ENCODE data around the gene ACSM2A. TPM values are rescaled to one million over a fixed set of nuclear protein-coding genes. Genes with fewer than 3 reads are reported as not detected.
A peak's percentile ranks its signal among the peaks of the same experiment; 100 is the strongest.

Gene ACSM2A
- total and polyA plus RNA-seq, 4 donors = 30.1 to 1,049 (median 392) TPM

DNA sequence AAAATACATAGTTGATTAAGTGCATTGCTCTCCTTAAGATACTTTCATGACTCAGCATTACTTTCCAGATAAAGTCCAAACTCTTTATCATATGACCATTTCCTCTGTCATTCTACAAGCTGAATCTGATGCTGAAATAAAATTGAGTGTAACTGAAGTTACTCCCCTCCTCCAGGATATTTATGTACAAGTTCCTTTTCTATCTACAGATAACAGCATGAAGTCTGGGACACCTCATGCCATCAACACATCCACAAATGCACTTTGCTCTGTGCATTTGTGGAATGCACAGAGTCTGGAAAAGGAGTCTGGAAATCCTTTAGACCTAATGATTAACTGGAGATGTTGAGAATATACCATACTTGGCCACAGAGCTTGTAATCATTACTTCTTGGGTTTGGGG, 64.4 kb downstream of the ACSM2A start:
- Histone ChIP-seq H3K4me1 (ENCODE audit: control insufficient read depth in 4 of 4, insufficient read depth in 4 of 4, low read length in 3 of 4) (no peaks in the 10 kb centered on the region), H3K9ac (ENCODE audit: low read depth in 1 of 2, low read length in 2 of 2) (no peak overlapping the region), H3K9me3 (ENCODE audit: control insufficient read depth in 4 of 4, low read length in 3 of 4) (no peaks in the 10 kb centered on the region), H3K36me3 (ENCODE audit: control insufficient read depth in 4 of 4, insufficient read depth in 3 of 4, low read depth in 1 of 4, low read length in 3 of 4) (no peaks in the 10 kb centered on the region), H3K4me3 (ENCODE audit: low read depth in 1 of 3, low read length in 3 of 3) (no peak overlapping the region), H3K27me3 (ENCODE audit: control insufficient read depth in 4 of 4, insufficient read depth in 4 of 4, low read length in 3 of 4) (no peaks in the 10 kb centered on the region), H3K27ac (ENCODE audit: low read depth in 1 of 2, low read length in 2 of 2) (no peak overlapping the region)
- DNase-seq (ENCODE audit: low spot score) = no peak
- TF ChIP-seq NR2F2 (IDR thresholded peaks at IDR 0.05) (no peak), FOXA2 (IDR thresholded peaks at IDR 0.05) (no peak), GABPA (IDR thresholded peaks at IDR 0.05 in 1 of 2, conservative IDR thresholded peaks at IDR 0.05 in 1 of 2) (no peak), EGR1 (IDR thresholded peaks at IDR 0.05; ENCODE audit: low read depth in 2 of 2) (no peak), TAF1 (conservative IDR thresholded peaks at IDR 0.05) (no peak), JUND (IDR thresholded peaks at IDR 0.05) (no peak)
- TF ChIP-seq, protein P1, sequence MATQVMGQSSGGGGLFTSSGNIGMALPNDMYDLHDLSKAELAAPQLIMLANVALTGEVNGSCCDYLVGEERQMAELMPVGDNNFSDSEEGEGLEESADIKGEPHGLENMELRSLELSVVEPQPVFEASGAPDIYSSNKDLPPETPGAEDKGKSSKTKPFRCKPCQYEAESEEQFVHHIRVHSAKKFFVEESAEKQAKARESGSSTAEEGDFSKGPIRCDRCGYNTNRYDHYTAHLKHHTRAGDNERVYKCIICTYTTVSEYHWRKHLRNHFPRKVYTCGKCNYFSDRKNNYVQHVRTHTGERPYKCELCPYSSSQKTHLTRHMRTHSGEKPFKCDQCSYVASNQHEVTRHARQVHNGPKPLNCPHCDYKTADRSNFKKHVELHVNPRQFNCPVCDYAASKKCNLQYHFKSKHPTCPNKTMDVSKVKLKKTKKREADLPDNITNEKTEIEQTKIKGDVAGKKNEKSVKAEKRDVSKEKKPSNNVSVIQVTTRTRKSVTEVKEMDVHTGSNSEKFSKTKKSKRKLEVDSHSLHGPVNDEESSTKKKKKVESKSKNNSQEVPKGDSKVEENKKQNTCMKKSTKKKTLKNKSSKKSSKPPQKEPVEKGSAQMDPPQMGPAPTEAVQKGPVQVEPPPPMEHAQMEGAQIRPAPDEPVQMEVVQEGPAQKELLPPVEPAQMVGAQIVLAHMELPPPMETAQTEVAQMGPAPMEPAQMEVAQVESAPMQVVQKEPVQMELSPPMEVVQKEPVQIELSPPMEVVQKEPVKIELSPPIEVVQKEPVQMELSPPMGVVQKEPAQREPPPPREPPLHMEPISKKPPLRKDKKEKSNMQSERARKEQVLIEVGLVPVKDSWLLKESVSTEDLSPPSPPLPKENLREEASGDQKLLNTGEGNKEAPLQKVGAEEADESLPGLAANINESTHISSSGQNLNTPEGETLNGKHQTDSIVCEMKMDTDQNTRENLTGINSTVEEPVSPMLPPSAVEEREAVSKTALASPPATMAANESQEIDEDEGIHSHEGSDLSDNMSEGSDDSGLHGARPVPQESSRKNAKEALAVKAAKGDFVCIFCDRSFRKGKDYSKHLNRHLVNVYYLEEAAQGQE (IDR thresholded peaks at IDR 0.05) = no peak
- TF ChIP-seq, protein P2, sequence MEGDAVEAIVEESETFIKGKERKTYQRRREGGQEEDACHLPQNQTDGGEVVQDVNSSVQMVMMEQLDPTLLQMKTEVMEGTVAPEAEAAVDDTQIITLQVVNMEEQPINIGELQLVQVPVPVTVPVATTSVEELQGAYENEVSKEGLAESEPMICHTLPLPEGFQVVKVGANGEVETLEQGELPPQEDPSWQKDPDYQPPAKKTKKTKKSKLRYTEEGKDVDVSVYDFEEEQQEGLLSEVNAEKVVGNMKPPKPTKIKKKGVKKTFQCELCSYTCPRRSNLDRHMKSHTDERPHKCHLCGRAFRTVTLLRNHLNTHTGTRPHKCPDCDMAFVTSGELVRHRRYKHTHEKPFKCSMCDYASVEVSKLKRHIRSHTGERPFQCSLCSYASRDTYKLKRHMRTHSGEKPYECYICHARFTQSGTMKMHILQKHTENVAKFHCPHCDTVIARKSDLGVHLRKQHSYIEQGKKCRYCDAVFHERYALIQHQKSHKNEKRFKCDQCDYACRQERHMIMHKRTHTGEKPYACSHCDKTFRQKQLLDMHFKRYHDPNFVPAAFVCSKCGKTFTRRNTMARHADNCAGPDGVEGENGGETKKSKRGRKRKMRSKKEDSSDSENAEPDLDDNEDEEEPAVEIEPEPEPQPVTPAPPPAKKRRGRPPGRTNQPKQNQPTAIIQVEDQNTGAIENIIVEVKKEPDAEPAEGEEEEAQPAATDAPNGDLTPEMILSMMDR (IDR thresholded peaks at IDR 0.05; ENCODE audit: low read depth, low read length, missing input control) = no peak
- TF ChIP-seq, protein P3, sequence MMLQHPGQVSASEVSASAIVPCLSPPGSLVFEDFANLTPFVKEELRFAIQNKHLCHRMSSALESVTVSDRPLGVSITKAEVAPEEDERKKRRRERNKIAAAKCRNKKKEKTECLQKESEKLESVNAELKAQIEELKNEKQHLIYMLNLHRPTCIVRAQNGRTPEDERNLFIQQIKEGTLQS (IDR thresholded peaks at IDR 0.05) = no peak

DNA sequence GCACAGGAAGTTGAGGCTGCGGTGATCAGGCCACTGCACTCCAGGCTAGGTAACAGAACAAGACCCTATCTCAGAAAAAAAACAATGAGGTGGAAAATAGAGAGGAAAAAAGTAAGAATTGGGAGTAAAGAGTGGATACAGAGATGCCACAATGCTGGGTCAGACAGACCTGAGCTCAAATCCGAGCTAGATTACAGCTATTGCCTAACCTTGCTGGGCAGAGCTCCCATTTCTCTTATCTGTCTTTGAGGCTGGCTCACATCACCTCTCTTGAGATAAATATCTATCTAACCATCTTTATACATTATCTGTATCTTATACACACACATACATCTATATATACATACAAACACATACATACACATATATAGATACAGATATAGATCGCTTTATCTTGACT, 65.8 kb downstream of the ACSM2A start:
- 66% methylated on average over 3 of the region's 3 CpGs for WGBS
- no peak overlapping the region for H3K27ac ChIP-seq (ENCODE audit: low read depth in 1 of 2, low read length in 2 of 2)
- no peak for DNase-seq (ENCODE audit: low spot score)

More for the DNA sequence above, 65.8 kb downstream of the ACSM2A start:
- H3K27me3 ChIP-seq (ENCODE audit: control insufficient read depth in 4 of 4, insufficient read depth in 4 of 4, low read length in 3 of 4) = no peaks in the 10 kb centered on the region
- H3K36me3 ChIP-seq (ENCODE audit: control insufficient read depth in 4 of 4, insufficient read depth in 3 of 4, low read depth in 1 of 4, low read length in 3 of 4) = no peaks in the 10 kb centered on the region
- TF ChIP-seq, protein P3 (IDR thresholded peaks at IDR 0.05) = no peak
- TF ChIP-seq FOXA1 (IDR thresholded peaks at IDR 0.05) (no peak), EGR1 (IDR thresholded peaks at IDR 0.05; ENCODE audit: low read depth in 2 of 2) (no peak), RAD21 (IDR thresholded peaks at IDR 0.05) (peak; percentile 14 to 25), HNF4A (conservative IDR thresholded peaks at IDR 0.05) (peak in 1 of 2 donors; percentile 6), NR2F2 (IDR thresholded peaks at IDR 0.05) (no peak)
- TF ChIP-seq, protein P4, sequence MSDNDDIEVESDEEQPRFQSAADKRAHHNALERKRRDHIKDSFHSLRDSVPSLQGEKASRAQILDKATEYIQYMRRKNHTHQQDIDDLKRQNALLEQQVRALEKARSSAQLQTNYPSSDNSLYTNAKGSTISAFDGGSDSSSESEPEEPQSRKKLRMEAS (IDR thresholded peaks at IDR 0.05) = no peak
- no peak overlapping the region for H3K9ac ChIP-seq (ENCODE audit: low read depth in 1 of 2, low read length in 2 of 2)
- H3K9me3 ChIP-seq (ENCODE audit: control insufficient read depth in 4 of 4, low read length in 3 of 4) = no peaks in the 10 kb centered on the region
- H3K4me3 ChIP-seq (ENCODE audit: low read depth in 1 of 3, low read length in 3 of 3) = no peak overlapping the region
- H3K4me1 ChIP-seq (ENCODE audit: control insufficient read depth in 4 of 4, insufficient read depth in 4 of 4, low read length in 3 of 4) = no peaks in the 10 kb centered on the region

Measured in liver (tissue), 9 donors.